Measurements from ENCODE around the gene EMP2.

GRCh38 chr16:10547708-10548107, 32.7 kb downstream of the EMP2 start:
- no peak for TF ChIP-seq CTCF (IDR thresholded peaks at IDR 0.05)
- TF ChIP-seq POLR2A (IDR thresholded peaks at IDR 0.05) = no peak

All from esophagus squamous epithelium (tissue), 4 donors.